H7 (cell line): Measurements from ENCODE around the gene SYT5. TPM values are rescaled to one million over a fixed set of nuclear protein-coding genes. Genes with fewer than 3 reads are reported as not detected.
"Not testable (repeated sequence)": the region's sequence is repeated elsewhere in the genome, so short reads cannot be mapped to it uniquely, and the experiment has no call there.

Experiments used
- DNase-seq: peaks from one replicate; pipeline ENCODE4 v3.0.0; 2012
- H3K27me3 ChIP-seq: 2 replicates; pipeline ENCODE4 v1.6.0; 2011; ENCODE audit warnings: mild to moderate bottlenecking, low read length; ENCODE audit not compliant: control insufficient read depth, insufficient read depth
- H3K36me3 ChIP-seq: replicated peaks from 2 replicates; pipeline ENCODE4 v1.5.1; 2011; ENCODE audit warnings: low read length; ENCODE audit not compliant: control insufficient read depth, insufficient read depth
- H3K4me3 ChIP-seq: 2 replicates; pipeline ENCODE4 v1.5.1; 2011; ENCODE audit warnings: low read depth, mild to moderate bottlenecking, control low read depth, low read length, moderate library complexity; ENCODE audit not compliant: insufficient read depth
- total RNA-seq: library from RNA; depleted of rRNA; stranded (reverse); fragments of >200 nt; shearing (Covaris generic); gene quantifications from 2 replicates; pipeline ENCODE4 v1.2.3, GENCODE V29; 2014

Gene SYT5
- total RNA-seq, 1 experiment from 2014 or later: 0.31 TPM

GRCh38 chr19:55220525-55220924 lies 40.4 kb upstream of the SYT5 start:
- Histone ChIP-seq H3K36me3 (no peaks in the 10 kb centered on the region), H3K4me3 (no peak overlapping the region), H3K27me3 (no peaks in the 10 kb centered on the region)
- DNase-seq: peak; percentile 66

- Histone ChIP-seq H3K27me3 (no peaks in the 10 kb centered on the region), H3K4me3 (peak overlapping the region; percentile 81), H3K36me3 (no peaks in the 10 kb centered on the region)
- peak; percentile 91 for DNase-seq
Observed at GRCh38 chr19:55216461-55217198, 36.5 kb upstream of the SYT5 start.

- H3K4me3 ChIP-seq: no peak overlapping the region
- H3K36me3 ChIP-seq: no peaks in the 10 kb centered on the region
- DNase-seq: no peak
- no peaks in the 10 kb centered on the region for H3K27me3 ChIP-seq
Observed at GRCh38 chr19:55213547-55213946, 33.5 kb upstream of the SYT5 start.

GRCh38 chr19:55212447-55212846 lies 32.4 kb upstream of the SYT5 start:
- peak; percentile 83 for DNase-seq
- H3K27me3 ChIP-seq: no peaks in the 10 kb centered on the region
- H3K36me3 ChIP-seq: no peaks in the 10 kb centered on the region
- no peak overlapping the region for H3K4me3 ChIP-seq

GRCh38 chr19:55209693-55210472 lies 29.8 kb upstream of the SYT5 start:
- Histone ChIP-seq H3K27me3 (no peaks in the 10 kb centered on the region), H3K36me3 (no peaks in the 10 kb centered on the region), H3K4me3 (no peak overlapping the region)
- DNase-seq: no peak

- peak; percentile 28 for DNase-seq
- no peaks in the 10 kb centered on the region for H3K36me3 ChIP-seq
- no peaks in the 10 kb centered on the region for H3K27me3 ChIP-seq
- no peak within 1 kb of the TSS for H3K4me3 ChIP-seq
Observed at GRCh38 chr19:55208880-55209692, 29.0 kb upstream of the SYT5 start, which contains the start of gene PTPRH. Gene PTPRH (minus strand): TSS chr19:55209501. CDS start chr19:55209433, 68 bp downstream.

GRCh38 chr19:55206664-55207500 lies 26.8 kb upstream of the SYT5 start:
- no peaks in the 10 kb centered on the region for H3K27me3 ChIP-seq
- DNase-seq: peak; percentile 95
- H3K4me3 ChIP-seq: no peak overlapping the region
- no peaks in the 10 kb centered on the region for H3K36me3 ChIP-seq

- not testable (repeated sequence) for DNase-seq
Observed at GRCh38 chr19:55202199-55202598, 22.1 kb upstream of the SYT5 start.

GRCh38 chr19:55199620-55200204 lies 19.6 kb upstream of the SYT5 start:
- peaks cover 2% of the 10 kb centered on the region; the same call in 1 of the 2 replicates for H3K27me3 ChIP-seq
- H3K36me3 ChIP-seq: no peaks in the 10 kb centered on the region
- no peak for DNase-seq
- H3K4me3 ChIP-seq: no peak overlapping the region

More at GRCh38 chr19:55202199-55202598, 22.1 kb upstream of the SYT5 start:
- not testable (repeated sequence) for H3K27me3 ChIP-seq, H3K36me3 ChIP-seq, H3K4me3 ChIP-seq

GRCh38 chr19:55198651-55199050 lies 18.6 kb upstream of the SYT5 start:
- DNase-seq: no peak
- Histone ChIP-seq H3K27me3 (peaks cover 2% of the 10 kb centered on the region; the same call in 1 of the 2 replicates), H3K4me3 (no peak overlapping the region), H3K36me3 (no peaks in the 10 kb centered on the region)

- DNase-seq: peak; percentile 53
- Histone ChIP-seq H3K4me3 (no peak overlapping the region), H3K27me3 (peaks cover 2% of the 10 kb centered on the region; the same call in 1 of the 2 replicates), H3K36me3 (no peaks in the 10 kb centered on the region)
Observed at GRCh38 chr19:55197528-55197927, 17.4 kb upstream of the SYT5 start.

GRCh38 chr19:55196803-55197202 lies 16.7 kb upstream of the SYT5 start:
- Histone ChIP-seq H3K4me3 (no peak overlapping the region), H3K27me3 (peaks cover 2% of the 10 kb centered on the region; the same call in 1 of the 2 replicates), H3K36me3 (no peaks in the 10 kb centered on the region)
- peak; percentile 56 for DNase-seq

GRCh38 chr19:55193481-55193880 lies 13.4 kb upstream of the SYT5 start:
- Histone ChIP-seq H3K36me3 (no peaks in the 10 kb centered on the region), H3K4me3 (no peak overlapping the region), H3K27me3 (no peaks in the 10 kb centered on the region)
- no peak for DNase-seq
